HepG2 (cell line): ENCODE data around the gene TASP1. TPM values are rescaled to one million over a fixed set of nuclear protein-coding genes. Genes with fewer than 3 reads are reported as not detected.

Source experiments
- ATAC-seq: fragments of 200-7000 bp; cut with Tn5 transposase; 3 replicates; pipeline ENCODE4 v1.9.1; 2020; ENCODE audit warnings: mild to moderate bottlenecking, moderate library complexity
- BruUV-seq: library from RNA; stranded (reverse); fragments of 400-500 nt; replicated peaks from 2 replicates; lab custom pipeline; 2021; lab: Mats Ljungman, UMichigan
- CTCF ChIA-PET: fragments of 300-600 bp; formaldehyde crosslinking; extraction: SDS; loops from one replicate; lab custom pipeline; 2021; ENCODE audit warnings: low total read pairs, inconsistent platforms, low intra/inter-chr PET ratio; lab: Yijun Ruan, JAX
- POLR2A ChIA-PET: fragments of 350-600 bp; sonication (Branson Sonifier 250); formaldehyde crosslinking; loops from one replicate; lab custom pipeline; 2020; ENCODE audit warnings: antibody characterized with exemption, inconsistent platforms; lab: Yijun Ruan, JAX
- DNase-seq: peaks from one replicate; pipeline ENCODE4 v3.0.0-alpha.2; 2015; ENCODE audit warnings: low spot score
- FAIRE-seq: peaks from 3 replicates; lab custom pipeline; 2011; peaks lifted over from hg19 to GRCh38; lab: Jason Lieb, UNC
- H2AFZ ChIP-seq: one replicate; pipeline ENCODE4 v1.6.1; 2011; ENCODE audit warnings: low read length, inconsistent platforms
- H3K27ac ChIP-seq: fragments of 300-600 bp; 3 replicates; pipeline ENCODE4 v1.8.0; 2011; ENCODE audit warnings: mixed run types, mild to moderate bottlenecking, mixed read lengths, low read length, inconsistent platforms; ENCODE audit not compliant: insufficient read depth; ENCODE audit errors: extremely low read length
- H3K27me3 ChIP-seq, 2 experiments: fragments of 200-600 bp in 1 of 2; 2 replicates in 1 of 2; 3 replicates in 1 of 2; pipeline versions ENCODE4 v1.6.0 to v1.8.0; 2011; ENCODE audit warnings: low read length in 2 of 2, mild to moderate bottlenecking in 2 of 2, moderate library complexity in 2 of 2, inconsistent platforms in 1 of 2; ENCODE audit not compliant: insufficient read depth in 2 of 2, control insufficient read depth in 1 of 2
- H3K36me3 ChIP-seq, 2 experiments: fragments of 200-600 bp in 1 of 2; replicated peaks in 1 of 2; 2 replicates in 1 of 2; 3 replicates in 1 of 2; pipeline versions ENCODE4 v1.5.1 to v1.8.0; 2011; ENCODE audit warnings: low read length in 2 of 2, inconsistent platforms in 1 of 2; ENCODE audit not compliant: insufficient read depth in 2 of 2, control insufficient read depth in 1 of 2
- H3K4me1 ChIP-seq: 2 replicates; pipeline ENCODE4 v1.5.1; 2012; ENCODE audit warnings: low read length, inconsistent platforms; ENCODE audit not compliant: insufficient read depth
- H3K4me2 ChIP-seq: 2 replicates; pipeline ENCODE4 v1.6.0; 2011; ENCODE audit warnings: low read depth, low read length, inconsistent platforms
- H3K4me3 ChIP-seq, 3 experiments: fragments of 200-600 bp in 1 of 3; sonication (generic), shearing (Covaris generic) in 1 of 3; replicated peaks in 1 of 3; 2 replicates each; pipeline ENCODE4 v1.5.1; 2011 to 2016; ENCODE audit warnings: low read length in 3 of 3, inconsistent platforms in 2 of 3, low read depth in 2 of 3, mild to moderate bottlenecking in 2 of 3, control low read depth in 1 of 3, mixed read lengths in 1 of 3; ENCODE audit not compliant: insufficient read depth in 1 of 3
- H3K79me2 ChIP-seq: one replicate; pipeline ENCODE4 v1.6.1; 2011; ENCODE audit warnings: low read length, inconsistent platforms; ENCODE audit not compliant: insufficient read depth
- H3K9ac ChIP-seq: 2 replicates; pipeline ENCODE4 v1.6.0; 2011; ENCODE audit warnings: mild to moderate bottlenecking, low read depth, low read length, inconsistent platforms; ENCODE audit not compliant: insufficient read depth
- H3K9me3 ChIP-seq: 2 replicates; pipeline ENCODE4 v1.5.1; 2012; ENCODE audit warnings: mild to moderate bottlenecking, low read length
- H4K20me1 ChIP-seq: 2 replicates; pipeline ENCODE4 v1.6.0; 2011; ENCODE audit warnings: inconsistent platforms, mild to moderate bottlenecking, low read length, moderate library complexity; ENCODE audit not compliant: insufficient read depth
- ELF1 ChIP-seq: sonication (generic); formaldehyde crosslinking; IDR thresholded peaks from 2 replicates; pipeline ENCODE4 v1.4.0; 2020; ENCODE audit warnings: missing genetic modification reagents
- HDAC6 ChIP-seq: fragments of 200-600 bp; sonication (generic); IDR thresholded peaks from 2 replicates; pipeline ENCODE4 v1.7.0; 2017; ENCODE audit warnings: mild to moderate bottlenecking, antibody characterized with exemption, low read length, low read depth
- MED1 ChIP-seq: sonication (generic); formaldehyde crosslinking; IDR thresholded peaks from 2 replicates; pipeline ENCODE4 v1.4.0; 2020; ENCODE audit warnings: missing genetic modification reagents
- NCOA1 ChIP-seq: sonication (generic); formaldehyde crosslinking; IDR thresholded peaks from 2 replicates; pipeline ENCODE4 v1.9.0; 2021; ENCODE audit warnings: missing genetic modification reagents
- NCOA5 ChIP-seq: sonication (generic); formaldehyde crosslinking; IDR thresholded peaks from 2 replicates; pipeline ENCODE4 v1.4.0; 2020; ENCODE audit warnings: missing genetic modification reagents
- NFKB2 ChIP-seq: sonication (generic); formaldehyde crosslinking; IDR thresholded peaks from 2 replicates; pipeline ENCODE4 v1.4.0; 2020; ENCODE audit warnings: missing genetic modification reagents, borderline replicate concordance
- SMARCE1 ChIP-seq: fragments of 450-650 bp; IDR thresholded peaks from 2 replicates; pipeline ENCODE4 v1.6.1; 2017; ENCODE audit warnings: borderline replicate concordance
- TMF1 ChIP-seq: sonication (generic); formaldehyde crosslinking; IDR thresholded peaks from 2 replicates; pipeline ENCODE4 v1.8.1; 2022; ENCODE audit warnings: low read depth, missing genetic modification reagents
- ZNF224 ChIP-seq: sonication (generic); formaldehyde crosslinking; IDR thresholded peaks from 2 replicates; pipeline ENCODE4 v1.5.0; 2020; ENCODE audit warnings: mild to moderate bottlenecking, missing genetic modification reagents
- ZNF264 ChIP-seq: sonication (generic); formaldehyde crosslinking; IDR thresholded peaks from 2 replicates; pipeline ENCODE4 v1.4.0; 2020; ENCODE audit warnings: missing genetic modification reagents
- ZNF496 ChIP-seq: sonication (generic); formaldehyde crosslinking; IDR thresholded peaks from 2 replicates; pipeline ENCODE4 v1.8.1; 2023; ENCODE audit warnings: mild to moderate bottlenecking, moderate library complexity, missing genetic modification reagents; ENCODE audit not compliant: insufficient replicate concordance
- ZNF567 ChIP-seq: sonication (generic); formaldehyde crosslinking; IDR thresholded peaks from 2 replicates; pipeline ENCODE4 v1.8.1; 2023; ENCODE audit warnings: mild to moderate bottlenecking, missing genetic modification reagents, borderline replicate concordance
- ZNF569 ChIP-seq: sonication (generic); formaldehyde crosslinking; IDR thresholded peaks from 2 replicates; pipeline ENCODE4 v1.5.0; 2020; ENCODE audit warnings: mild to moderate bottlenecking, missing genetic modification reagents, moderate library complexity, borderline replicate concordance
- WGBS: methylation state at CpG from one replicate; pipeline ENCODE4 v1.1.6; 2017; ENCODE audit warnings: low lambda C conversion rate; 5-methylcytosine and 5-hydroxymethylcytosine counted together
- in situ Hi-C: cut with HindIII; loops from 2 replicates; pipeline ENCODE4 v1.10.0; 2017; ENCODE audit warnings: low pct_unique_long_range_greater_than_20kb; ENCODE audit not compliant: extremely low pct_ligation_motif_present
- intact Hi-C: fragments of 100-400 bp; cut with micrococcal nuclease; formaldehyde crosslinking; loops from one replicate; pipeline ENCODE4 v1.10.0; 2022; ENCODE audit not compliant: unreplicated experiment
- polyA plus RNA-seq, 8 experiments: library from polyadenylated mRNA; depleted of rRNA in 3 of 8; stranded (reverse) in 7 of 8; unstranded in 1 of 8; fragments of >200 nt; fragmentation: Illumina TruSeq in 4 of 8; extraction: Trizol in 4 of 8; gene quantifications; 2 replicates each; pipeline versions ENCODE4 v1.2.1 to v1.2.3, GENCODE V29; 2011 to 2016; ENCODE audit warnings: low read depth in 4 of 8, missing spikeins in 1 of 8, mixed read lengths in 1 of 8; ENCODE audit not compliant: insufficient read depth in 1 of 8
- total RNA-seq, 5 experiments: library from RNA; depleted of rRNA; stranded (reverse); fragments of >200 nt; fragmentation: Illumina TruSeq; extraction: Trizol; gene quantifications; 2 replicates each; pipeline ENCODE4 v1.2.3, GENCODE V29; 2016; ENCODE audit warnings: low read depth in 1 of 5
- TF ChIP-seq, protein P1 (sequence below): sonication (generic); formaldehyde crosslinking; IDR thresholded peaks from 2 replicates; pipeline ENCODE4 v1.4.0; 2020; ENCODE audit warnings: missing genetic modification reagents
- TF ChIP-seq, protein P2 (sequence below): sonication (generic); formaldehyde crosslinking; IDR thresholded peaks from 2 replicates; pipeline ENCODE4 v1.4.0; 2020; ENCODE audit warnings: missing genetic modification reagents
- TF ChIP-seq, protein P3 (sequence below): sonication (generic); formaldehyde crosslinking; IDR thresholded peaks from 2 replicates; pipeline ENCODE4 v1.4.0; 2020; ENCODE audit warnings: missing genetic modification reagents

The TASP1 gene
- total and polyA plus RNA-seq, 2 of the 13 experiments (the other 11 are each of a cell fraction or from before 2014, with no cell fraction given): 10.0 to 25.2 TPM

DNA sequence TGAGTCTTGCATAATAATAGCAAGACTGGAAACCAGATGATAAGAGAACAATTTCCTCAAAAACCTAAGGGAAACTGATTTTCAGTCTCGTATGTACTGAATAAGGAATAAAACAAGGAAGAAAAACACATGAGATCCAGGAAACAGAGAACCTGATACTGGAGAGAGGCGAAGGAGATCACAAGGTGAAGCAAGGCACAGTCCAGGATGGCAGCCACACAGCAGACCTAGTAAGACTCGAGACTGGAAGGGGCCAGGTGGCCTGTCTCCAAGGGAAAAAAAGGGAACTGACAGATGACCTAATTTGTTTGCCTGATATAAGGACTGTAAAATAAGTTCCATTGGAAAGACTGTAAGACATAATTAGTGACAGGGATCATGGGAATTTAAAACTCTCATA is 71.1 kb downstream of the TASP1 start (continued):
- TF ChIP-seq, protein P1, sequence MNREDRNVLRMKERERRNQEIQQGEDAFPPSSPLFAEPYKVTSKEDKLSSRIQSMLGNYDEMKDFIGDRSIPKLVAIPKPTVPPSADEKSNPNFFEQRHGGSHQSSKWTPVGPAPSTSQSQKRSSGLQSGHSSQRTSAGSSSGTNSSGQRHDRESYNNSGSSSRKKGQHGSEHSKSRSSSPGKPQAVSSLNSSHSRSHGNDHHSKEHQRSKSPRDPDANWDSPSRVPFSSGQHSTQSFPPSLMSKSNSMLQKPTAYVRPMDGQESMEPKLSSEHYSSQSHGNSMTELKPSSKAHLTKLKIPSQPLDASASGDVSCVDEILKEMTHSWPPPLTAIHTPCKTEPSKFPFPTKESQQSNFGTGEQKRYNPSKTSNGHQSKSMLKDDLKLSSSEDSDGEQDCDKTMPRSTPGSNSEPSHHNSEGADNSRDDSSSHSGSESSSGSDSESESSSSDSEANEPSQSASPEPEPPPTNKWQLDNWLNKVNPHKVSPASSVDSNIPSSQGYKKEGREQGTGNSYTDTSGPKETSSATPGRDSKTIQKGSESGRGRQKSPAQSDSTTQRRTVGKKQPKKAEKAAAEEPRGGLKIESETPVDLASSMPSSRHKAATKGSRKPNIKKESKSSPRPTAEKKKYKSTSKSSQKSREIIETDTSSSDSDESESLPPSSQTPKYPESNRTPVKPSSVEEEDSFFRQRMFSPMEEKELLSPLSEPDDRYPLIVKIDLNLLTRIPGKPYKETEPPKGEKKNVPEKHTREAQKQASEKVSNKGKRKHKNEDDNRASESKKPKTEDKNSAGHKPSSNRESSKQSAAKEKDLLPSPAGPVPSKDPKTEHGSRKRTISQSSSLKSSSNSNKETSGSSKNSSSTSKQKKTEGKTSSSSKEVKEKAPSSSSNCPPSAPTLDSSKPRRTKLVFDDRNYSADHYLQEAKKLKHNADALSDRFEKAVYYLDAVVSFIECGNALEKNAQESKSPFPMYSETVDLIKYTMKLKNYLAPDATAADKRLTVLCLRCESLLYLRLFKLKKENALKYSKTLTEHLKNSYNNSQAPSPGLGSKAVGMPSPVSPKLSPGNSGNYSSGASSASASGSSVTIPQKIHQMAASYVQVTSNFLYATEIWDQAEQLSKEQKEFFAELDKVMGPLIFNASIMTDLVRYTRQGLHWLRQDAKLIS (CRISPR knock-in tag): no peak
- TF ChIP-seq, protein P2, sequence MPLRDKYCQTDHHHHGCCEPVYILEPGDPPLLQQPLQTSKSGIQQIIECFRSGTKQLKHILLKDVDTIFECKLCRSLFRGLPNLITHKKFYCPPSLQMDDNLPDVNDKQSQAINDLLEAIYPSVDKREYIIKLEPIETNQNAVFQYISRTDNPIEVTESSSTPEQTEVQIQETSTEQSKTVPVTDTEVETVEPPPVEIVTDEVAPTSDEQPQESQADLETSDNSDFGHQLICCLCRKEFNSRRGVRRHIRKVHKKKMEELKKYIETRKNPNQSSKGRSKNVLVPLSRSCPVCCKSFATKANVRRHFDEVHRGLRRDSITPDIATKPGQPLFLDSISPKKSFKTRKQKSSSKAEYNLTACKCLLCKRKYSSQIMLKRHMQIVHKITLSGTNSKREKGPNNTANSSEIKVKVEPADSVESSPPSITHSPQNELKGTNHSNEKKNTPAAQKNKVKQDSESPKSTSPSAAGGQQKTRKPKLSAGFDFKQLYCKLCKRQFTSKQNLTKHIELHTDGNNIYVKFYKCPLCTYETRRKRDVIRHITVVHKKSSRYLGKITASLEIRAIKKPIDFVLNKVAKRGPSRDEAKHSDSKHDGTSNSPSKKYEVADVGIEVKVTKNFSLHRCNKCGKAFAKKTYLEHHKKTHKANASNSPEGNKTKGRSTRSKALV: no peak
- TF ChIP-seq ZNF569 (CRISPR knock-in tag) (no peak), HDAC6 (no peak)

DNA sequence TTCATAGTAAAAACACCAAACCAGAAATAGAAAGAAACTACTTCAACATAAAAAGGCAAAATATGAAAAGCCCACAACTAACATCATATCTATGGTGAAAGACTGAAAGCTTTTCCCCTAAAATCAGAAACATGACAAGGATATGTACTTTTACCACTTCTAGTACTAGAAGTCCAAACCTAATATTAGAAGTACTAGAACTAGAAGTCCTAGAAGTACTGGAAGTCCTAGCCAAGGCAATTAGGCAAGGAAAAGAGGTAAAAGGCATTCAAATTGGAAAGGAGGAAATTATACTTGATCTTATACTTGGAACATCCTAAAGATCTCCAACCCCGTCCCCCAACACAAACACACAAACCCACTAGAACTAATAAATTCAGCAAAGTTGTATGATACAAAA is 74.9 kb downstream of the TASP1 start:
- Histone ChIP-seq H3K79me2 (no peaks in the 10 kb centered on the region), H3K9me3 (no peaks in the 10 kb centered on the region), H3K36me3 (peaks cover 0 to 2% of the 10 kb centered on the region in 2 experiments; a peak in 2 of 5 replicates), H4K20me1 (no peaks in the 10 kb centered on the region), H3K27me3 (no peaks in the 10 kb centered on the region), H3K27ac (no peak overlapping the region), H3K4me1 (no peaks in the 10 kb centered on the region), H3K9ac (no peak overlapping the region), H3K4me2 (no peak overlapping the region), H2AFZ (no peak overlapping the region), H3K4me3 (no peak overlapping the region)
- DNase-seq (no peak), ATAC-seq (no peak), FAIRE-seq (no peak)
- in situ Hi-C loops: no loop called here
- no TSS peak for BruUV-seq
- ChIA-PET CTCF (no interaction called here), POLR2A (no interaction called here)
- intact Hi-C loops: no loop called here
- 94% methylated on average over 1 of the region's 1 CpG for WGBS
- TF ChIP-seq NFKB2 (no peak), SMARCE1 (no peak), NCOA1 (CRISPR knock-in tag) (no peak), ZNF224 (CRISPR knock-in tag) (no peak), NCOA5 (CRISPR knock-in tag) (no peak), TMF1 (CRISPR knock-in tag) (no peak), ELF1 (CRISPR knock-in tag) (no peak), ZNF496 (CRISPR knock-in tag) (no peak), ZNF567 (CRISPR knock-in tag) (no peak), MED1 (no peak), ZNF264 (CRISPR knock-in tag) (no peak)
- TF ChIP-seq, protein P3, sequence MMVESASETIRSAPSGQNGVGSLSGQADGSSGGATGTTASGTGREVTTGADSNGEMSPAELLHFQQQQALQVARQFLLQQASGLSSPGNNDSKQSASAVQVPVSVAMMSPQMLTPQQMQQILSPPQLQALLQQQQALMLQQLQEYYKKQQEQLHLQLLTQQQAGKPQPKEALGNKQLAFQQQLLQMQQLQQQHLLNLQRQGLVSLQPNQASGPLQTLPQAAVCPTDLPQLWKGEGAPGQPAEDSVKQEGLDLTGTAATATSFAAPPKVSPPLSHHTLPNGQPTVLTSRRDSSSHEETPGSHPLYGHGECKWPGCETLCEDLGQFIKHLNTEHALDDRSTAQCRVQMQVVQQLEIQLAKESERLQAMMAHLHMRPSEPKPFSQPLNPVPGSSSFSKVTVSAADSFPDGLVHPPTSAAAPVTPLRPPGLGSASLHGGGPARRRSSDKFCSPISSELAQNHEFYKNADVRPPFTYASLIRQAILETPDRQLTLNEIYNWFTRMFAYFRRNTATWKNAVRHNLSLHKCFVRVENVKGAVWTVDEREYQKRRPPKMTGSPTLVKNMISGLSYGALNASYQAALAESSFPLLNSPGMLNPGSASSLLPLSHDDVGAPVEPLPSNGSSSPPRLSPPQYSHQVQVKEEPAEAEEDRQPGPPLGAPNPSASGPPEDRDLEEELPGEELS (CRISPR knock-in tag): no peak
